ENCODE measurements around the gene CLDN18. TPM values are rescaled to one million over a fixed set of nuclear protein-coding genes. Genes with fewer than 3 reads are reported as not detected.

The CLDN18 gene
- total and polyA plus RNA-seq, 10 of the 15 experiments (the other 5 are each of a cell fraction or from before 2014, with no cell fraction given), result 0.05 to 0.28 (median 0.18) TPM; not detected in 1

DNA sequence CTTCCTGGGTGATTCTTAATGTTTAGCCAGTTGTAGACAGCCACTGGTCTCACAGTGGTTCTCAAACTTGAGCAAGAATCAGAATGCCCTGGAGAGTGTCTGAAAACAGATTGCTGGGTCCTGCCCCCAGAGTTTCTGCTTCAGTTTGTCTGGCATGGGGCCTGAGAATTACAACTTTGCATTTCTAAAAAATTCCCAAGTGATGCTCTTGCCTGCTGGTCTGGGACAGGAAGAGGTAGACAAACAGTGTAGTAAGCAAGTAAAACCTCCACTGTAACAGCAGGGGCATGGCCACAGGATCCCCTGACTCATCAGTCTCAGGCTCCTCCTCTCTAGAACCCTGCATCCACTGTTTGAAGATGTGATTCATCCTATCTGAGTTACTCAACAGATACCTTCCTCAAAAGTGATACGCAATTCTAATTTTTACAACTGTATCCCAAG lies 69.0 kb downstream of the CLDN18 start:
- Histone ChIP-seq H3K36me3 (ENCODE audit: control insufficient read depth in 2 of 2, insufficient read depth in 2 of 2, low read length in 1 of 2) (no peaks in the 10 kb centered on the region), H3K27ac (ENCODE audit: control insufficient read depth, insufficient read depth) (no peak overlapping the region), H3K9ac (ENCODE audit: control insufficient read depth, insufficient read depth, low read length) (no peak overlapping the region), H3K9me3 (replicated peaks; ENCODE audit: control insufficient read depth, insufficient read depth, low read length) (no peaks in the 10 kb centered on the region), H2AFZ (ENCODE audit: control insufficient read depth, low read depth, low read length) (no peak overlapping the region), H3K4me2 (ENCODE audit: control insufficient read depth, insufficient read depth) (no peak overlapping the region), H3K4me1 (ENCODE audit: control insufficient read depth, insufficient read depth, low read length) (peaks cover 8% of the 10 kb centered on the region), H3K27me3 (replicated peaks in 1 of 2; ENCODE audit: control insufficient read depth in 2 of 2, insufficient read depth in 2 of 2, low read length in 1 of 2) (peaks cover 0 to 2% of the 10 kb centered on the region in 2 experiments; a peak in 2 of 4 replicates), H3K79me2 (ENCODE audit: control insufficient read depth, insufficient read depth, low read length) (no peaks in the 10 kb centered on the region), H4K20me1 (ENCODE audit: control insufficient read depth, insufficient read depth) (no peaks in the 10 kb centered on the region), H3K4me3 (no peak overlapping the region)
- DNase-seq (ENCODE audit: low read depth, low spot score) (no peak), FAIRE-seq (no peak), ATAC-seq (no peak)
- TF ChIP-seq, protein P1, sequence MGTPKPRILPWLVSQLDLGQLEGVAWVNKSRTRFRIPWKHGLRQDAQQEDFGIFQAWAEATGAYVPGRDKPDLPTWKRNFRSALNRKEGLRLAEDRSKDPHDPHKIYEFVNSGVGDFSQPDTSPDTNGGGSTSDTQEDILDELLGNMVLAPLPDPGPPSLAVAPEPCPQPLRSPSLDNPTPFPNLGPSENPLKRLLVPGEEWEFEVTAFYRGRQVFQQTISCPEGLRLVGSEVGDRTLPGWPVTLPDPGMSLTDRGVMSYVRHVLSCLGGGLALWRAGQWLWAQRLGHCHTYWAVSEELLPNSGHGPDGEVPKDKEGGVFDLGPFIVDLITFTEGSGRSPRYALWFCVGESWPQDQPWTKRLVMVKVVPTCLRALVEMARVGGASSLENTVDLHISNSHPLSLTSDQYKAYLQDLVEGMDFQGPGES (IDR thresholded peaks at IDR 0.05), result no peak
- TF ChIP-seq RAD51 (IDR thresholded peaks at IDR 0.05) (no peak), RUNX3 (IDR thresholded peaks at IDR 0.05; ENCODE audit: low read length) (no peak), SUZ12 (IDR thresholded peaks at IDR 0.05; ENCODE audit: unreplicated experiment) (no peak)
- TF ChIP-seq, protein P2, sequence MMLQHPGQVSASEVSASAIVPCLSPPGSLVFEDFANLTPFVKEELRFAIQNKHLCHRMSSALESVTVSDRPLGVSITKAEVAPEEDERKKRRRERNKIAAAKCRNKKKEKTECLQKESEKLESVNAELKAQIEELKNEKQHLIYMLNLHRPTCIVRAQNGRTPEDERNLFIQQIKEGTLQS (IDR thresholded peaks at IDR 0.05; ENCODE audit: borderline replicate concordance, extremely low read depth, low read depth, low read length), result no peak
- TF ChIP-seq, protein P3, sequence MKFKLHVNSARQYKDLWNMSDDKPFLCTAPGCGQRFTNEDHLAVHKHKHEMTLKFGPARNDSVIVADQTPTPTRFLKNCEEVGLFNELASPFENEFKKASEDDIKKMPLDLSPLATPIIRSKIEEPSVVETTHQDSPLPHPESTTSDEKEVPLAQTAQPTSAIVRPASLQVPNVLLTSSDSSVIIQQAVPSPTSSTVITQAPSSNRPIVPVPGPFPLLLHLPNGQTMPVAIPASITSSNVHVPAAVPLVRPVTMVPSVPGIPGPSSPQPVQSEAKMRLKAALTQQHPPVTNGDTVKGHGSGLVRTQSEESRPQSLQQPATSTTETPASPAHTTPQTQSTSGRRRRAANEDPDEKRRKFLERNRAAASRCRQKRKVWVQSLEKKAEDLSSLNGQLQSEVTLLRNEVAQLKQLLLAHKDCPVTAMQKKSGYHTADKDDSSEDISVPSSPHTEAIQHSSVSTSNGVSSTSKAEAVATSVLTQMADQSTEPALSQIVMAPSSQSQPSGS (IDR thresholded peaks at IDR 0.05; ENCODE audit: low read length), result no peak
- TF ChIP-seq, protein P4, sequence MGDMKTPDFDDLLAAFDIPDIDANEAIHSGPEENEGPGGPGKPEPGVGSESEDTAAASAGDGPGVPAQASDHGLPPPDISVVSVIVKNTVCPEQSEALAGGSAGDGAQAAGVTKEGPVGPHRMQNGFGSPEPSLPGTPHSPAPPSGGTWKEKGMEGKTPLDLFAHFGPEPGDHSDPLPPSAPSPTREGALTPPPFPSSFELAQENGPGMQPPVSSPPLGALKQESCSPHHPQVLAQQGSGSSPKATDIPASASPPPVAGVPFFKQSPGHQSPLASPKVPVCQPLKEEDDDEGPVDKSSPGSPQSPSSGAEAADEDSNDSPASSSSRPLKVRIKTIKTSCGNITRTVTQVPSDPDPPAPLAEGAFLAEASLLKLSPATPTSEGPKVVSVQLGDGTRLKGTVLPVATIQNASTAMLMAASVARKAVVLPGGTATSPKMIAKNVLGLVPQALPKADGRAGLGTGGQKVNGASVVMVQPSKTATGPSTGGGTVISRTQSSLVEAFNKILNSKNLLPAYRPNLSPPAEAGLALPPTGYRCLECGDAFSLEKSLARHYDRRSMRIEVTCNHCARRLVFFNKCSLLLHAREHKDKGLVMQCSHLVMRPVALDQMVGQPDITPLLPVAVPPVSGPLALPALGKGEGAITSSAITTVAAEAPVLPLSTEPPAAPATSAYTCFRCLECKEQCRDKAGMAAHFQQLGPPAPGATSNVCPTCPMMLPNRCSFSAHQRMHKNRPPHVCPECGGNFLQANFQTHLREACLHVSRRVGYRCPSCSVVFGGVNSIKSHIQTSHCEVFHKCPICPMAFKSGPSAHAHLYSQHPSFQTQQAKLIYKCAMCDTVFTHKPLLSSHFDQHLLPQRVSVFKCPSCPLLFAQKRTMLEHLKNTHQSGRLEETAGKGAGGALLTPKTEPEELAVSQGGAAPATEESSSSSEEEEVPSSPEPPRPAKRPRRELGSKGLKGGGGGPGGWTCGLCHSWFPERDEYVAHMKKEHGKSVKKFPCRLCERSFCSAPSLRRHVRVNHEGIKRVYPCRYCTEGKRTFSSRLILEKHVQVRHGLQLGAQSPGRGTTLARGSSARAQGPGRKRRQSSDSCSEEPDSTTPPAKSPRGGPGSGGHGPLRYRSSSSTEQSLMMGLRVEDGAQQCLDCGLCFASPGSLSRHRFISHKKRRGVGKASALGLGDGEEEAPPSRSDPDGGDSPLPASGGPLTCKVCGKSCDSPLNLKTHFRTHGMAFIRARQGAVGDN (IDR thresholded peaks at IDR 0.05), result no peak
- 0% methylated on average over 1 of the region's 1 CpG for WGBS (ENCODE audit: insufficient coverage, insufficient replicate concordance, low lambda C conversion rate, missing lambda C conversion rate)
- intact Hi-C loops (cut with micrococcal nuclease; ENCODE audit: unreplicated experiment) (no loop called here), in situ Hi-C loops (cut with MboI) (no loop called here)
- BruUV-seq (replicated peaks), result no TSS peak
- ChIA-PET RAD21 (ENCODE audit: unreplicated experiment) (no interaction called here), POLR2A (no interaction called here), CTCF (interaction anchor here (0.7 kb wide), 1 partner anchor 1133 kb away, joined by 4 read pairs; no protein-coding TSS in a partner anchor), SMC1A (ENCODE audit: uncharacterized antibody, unreplicated experiment) (interaction anchor here (1.6 kb wide), 1 partner anchor 8 kb away, joined by 3 read pairs; no protein-coding TSS in a partner anchor)

Measured in GM12878 (cell line).